K562 (cell line): Measurements from ENCODE around the gene MPZL1. TPM values are rescaled to one million over a fixed set of nuclear protein-coding genes. Genes with fewer than 3 reads are reported as not detected.
A peak's percentile ranks its signal among the peaks of the same experiment; 100 is the strongest.
"Not testable (repeated sequence)": the region's sequence is repeated elsewhere in the genome, so short reads cannot be mapped to it uniquely, and the experiment has no call there.

ENCODE experiments used
- ATAC-seq: fragments of 200-7000 bp; cut with Tn5 transposase; 3 replicates; pipeline ENCODE4 v1.9.1; 2020; ENCODE audit warnings: moderate library complexity
- BruUV-seq: library from RNA; stranded (reverse); fragments of 400-500 nt; replicated peaks from 2 replicates; lab custom pipeline; 2021; lab: Mats Ljungman, UMichigan
- CTCF ChIA-PET: fragments of 300-600 bp; formaldehyde crosslinking; extraction: SDS; loops from one replicate; lab custom pipeline; 2021; ENCODE audit warnings: low intra/inter-chr PET ratio; lab: Yijun Ruan, JAX
- POLR2A ChIA-PET: fragments of 300-600, 350-650 bp; sonication (Branson Sonifier 250); formaldehyde crosslinking; extraction: SDS; loops from one replicate; lab custom pipeline; 2021; ENCODE audit warnings: antibody characterized with exemption, inconsistent platforms; lab: Yijun Ruan, JAX
- DNase-seq, 4 experiments: peaks; one replicate each; pipeline versions ENCODE4 v3.0.0 to v3.0.0-alpha.2; 2011 to 2018; ENCODE audit warnings: low spot score in 3 of 4, mixed read lengths in 3 of 4; ENCODE audit errors: extremely low read depth in 1 of 4
- FAIRE-seq: peaks from 2 replicates; lab custom pipeline; 2011; peaks lifted over from hg19 to GRCh38; lab: Jason Lieb, UNC
- H2AFZ ChIP-seq: 2 replicates; pipeline ENCODE4 v1.6.0; 2011; ENCODE audit warnings: low read depth, low read length, control low read depth, inconsistent platforms
- H3K27ac ChIP-seq: fragments of 200-600 bp; 3 replicates; pipeline ENCODE4 v1.8.0; 2011; ENCODE audit warnings: low read depth, mild to moderate bottlenecking, control low read depth, inconsistent platforms, low read length, moderate library complexity, mixed read lengths; ENCODE audit errors: extremely low read depth
- H3K27me3 ChIP-seq, 2 experiments: fragments of 300-600 bp in 1 of 2; 2 replicates in 1 of 2; 3 replicates in 1 of 2; pipeline versions ENCODE4 v1.6.0 to v1.8.0; 2011; ENCODE audit warnings: inconsistent platforms in 2 of 2, low read length in 2 of 2, mild to moderate bottlenecking in 1 of 2, mixed read lengths in 1 of 2, moderate library complexity in 1 of 2; ENCODE audit not compliant: control insufficient read depth in 2 of 2, insufficient read depth in 2 of 2
- H3K36me3 ChIP-seq: fragments of 300-600 bp; 3 replicates; pipeline ENCODE4 v1.8.0; 2011; ENCODE audit warnings: mild to moderate bottlenecking, low read length, inconsistent platforms; ENCODE audit not compliant: control insufficient read depth, insufficient read depth
- H3K4me1 ChIP-seq, 2 experiments: fragments of 200-600 bp in 1 of 2; replicated peaks in 1 of 2; 2 replicates in 1 of 2; 3 replicates in 1 of 2; pipeline versions ENCODE4 v1.5.1 to v1.8.0; 2011; ENCODE audit warnings: inconsistent platforms in 2 of 2, low read length in 2 of 2, mild to moderate bottlenecking in 1 of 2, mixed read lengths in 1 of 2, moderate library complexity in 1 of 2; ENCODE audit not compliant: control insufficient read depth in 2 of 2, insufficient read depth in 2 of 2
- H3K4me2 ChIP-seq: 2 replicates; pipeline ENCODE4 v1.6.1; 2011; ENCODE audit warnings: low read length, control low read depth, inconsistent platforms, mixed read lengths; ENCODE audit not compliant: insufficient read depth
- H3K4me3 ChIP-seq: fragments of 200-600 bp; sonication (generic), shearing (Covaris generic); 2 replicates; pipeline ENCODE4 v1.5.1; 2016; ENCODE audit warnings: control low read depth, inconsistent platforms
- H3K79me2 ChIP-seq: fragments of 200-600 bp; 3 replicates; pipeline ENCODE4 v1.8.0; 2011; ENCODE audit warnings: low read length, inconsistent platforms; ENCODE audit not compliant: control insufficient read depth, insufficient read depth
- H3K9ac ChIP-seq, 2 experiments: 2 replicates each; pipeline versions ENCODE4 v1.6.0 to v1.6.1; 2011; ENCODE audit warnings: low read depth in 2 of 2, low read length in 2 of 2, control low read depth in 1 of 2, inconsistent platforms in 1 of 2, mild to moderate bottlenecking in 1 of 2, mixed read lengths in 1 of 2; ENCODE audit not compliant: insufficient read depth in 1 of 2
- H3K9me1 ChIP-seq: one replicate; pipeline ENCODE4 v1.6.0; 2011; ENCODE audit warnings: inconsistent platforms, mild to moderate bottlenecking, low read length, moderate library complexity; ENCODE audit not compliant: control insufficient read depth, insufficient read depth
- H3K9me3 ChIP-seq: replicated peaks from 2 replicates; pipeline ENCODE4 v1.5.1; 2011; ENCODE audit warnings: low read depth, low read length, inconsistent platforms; ENCODE audit not compliant: control insufficient read depth, insufficient read depth
- H4K20me1 ChIP-seq: replicated peaks from 2 replicates; pipeline ENCODE4 v1.6.1; 2011; ENCODE audit warnings: low read length, inconsistent platforms, mixed read lengths; ENCODE audit not compliant: control insufficient read depth, insufficient read depth
- ATF3 ChIP-seq, 2 experiments: fragments of 450-650 bp in 1 of 2; sonication (generic) in 1 of 2; formaldehyde crosslinking in 1 of 2; IDR thresholded peaks in 1 of 2; conservative IDR thresholded peaks in 1 of 2; 2 replicates each; pipeline versions ENCODE4 v1.6.1 to v1.8.1; 2016 to 2023; ENCODE audit warnings: mild to moderate bottlenecking in 2 of 2, moderate library complexity in 2 of 2, inconsistent platforms in 1 of 2, missing genetic modification reagents in 1 of 2
- BCOR ChIP-seq: fragments of 450-650 bp; IDR thresholded peaks from 2 replicates; pipeline ENCODE4 v1.6.1; 2016
- DPF2 ChIP-seq: fragments of 450-650 bp; IDR thresholded peaks from 2 replicates; pipeline ENCODE4 v1.6.1; 2016
- JUND ChIP-seq, 2 experiments: IDR thresholded peaks; 2 replicates in 1 of 2; 3 replicates in 1 of 2; pipeline ENCODE4 v1.6.1; 2011; ENCODE audit warnings: borderline replicate concordance in 2 of 2, low read depth in 2 of 2, low read length in 2 of 2, improper control_type of control experiment in 1 of 2, missing biosample characterization in 1 of 2, missing genetic modification characterization in 1 of 2, missing genetic modification reagents in 1 of 2
- SMARCA4 ChIP-seq: fragments of 450-650 bp; IDR thresholded peaks from 2 replicates; pipeline ENCODE4 v1.6.1; 2016
- SMARCA5 ChIP-seq: fragments of 450-650 bp; IDR thresholded peaks from 2 replicates; pipeline ENCODE4 v1.6.1; 2016
- ZNF384 ChIP-seq: IDR thresholded peaks from 2 replicates; pipeline ENCODE4 v1.6.1; 2012; ENCODE audit warnings: low read depth, low read length, improper control_type of control experiment
- WGBS: fragments of 100-300 bp; shearing (Covaris generic); methylation state at CpG from one replicate; pipeline ENCODE4 v1.1.6; 2016; ENCODE audit warnings: low coverage, mixed read lengths; ENCODE audit not compliant: insufficient coverage; ENCODE audit errors: missing lambda C conversion rate; 5-methylcytosine and 5-hydroxymethylcytosine counted together
- in situ Hi-C: fragments of 300-500 bp; cut with MboI; formaldehyde crosslinking; loops from 4 replicates; pipeline ENCODE4 v1.15.0; 2018; ENCODE audit warnings: inconsistent platforms, mixed read lengths
- intact Hi-C: fragments of 100-400 bp; cut with micrococcal nuclease; formaldehyde crosslinking; loops from 2 replicates; pipeline ENCODE4 v1.14.2; 2022
- polyA plus RNA-seq, 8 experiments: library from polyadenylated mRNA; depleted of rRNA in 4 of 8; stranded (reverse) in 5 of 8; unstranded in 3 of 8; fragments of >200 nt; fragmentation: Nextera tagmentation in 2 of 8; fragmentation: Illumina TruSeq in 1 of 8; extraction: Ambion mirVana in 2 of 8; extraction: Trizol in 1 of 8; gene quantifications; 2 replicates each; pipeline versions ENCODE4 v1.2.1 to v1.2.3, GENCODE V29; 2011 to 2014; ENCODE audit warnings: inconsistent platforms in 1 of 8, missing spikeins in 1 of 8
- total RNA-seq, 7 experiments: library from RNA; depleted of rRNA in 6 of 7; stranded (reverse); fragments of >200 nt in 6 of 7; fragmentation: Illumina TruSeq in 2 of 7; extraction: Trizol in 2 of 7; gene quantifications; 2 replicates each; pipeline versions ENCODE4 v1.2.1 to v1.2.3, GENCODE V29; 2011 to 2021; ENCODE audit warnings: low replicate concordance in 1 of 7

MPZL1 gene
- total and polyA plus RNA-seq, 9 of the 15 experiments (the other 6 are each of a cell fraction or from before 2014, with no cell fraction given), result 14.5 to 153 (median 66.5) TPM

GRCh38 chr1:167741103-167741502 is 19.3 kb downstream of the MPZL1 start:
- peaks cover 2 to 20% of the 10 kb centered on the region in 2 experiments; a peak in 3 of 5 replicates for H3K4me1 ChIP-seq
- intact Hi-C loops; FAIRE-seq; H2AFZ ChIP-seq; H3K27me3 ChIP-seq; CTCF ChIA-PET; in situ Hi-C loops; ATAC-seq; H3K27ac ChIP-seq; H3K9ac ChIP-seq; H3K4me2 ChIP-seq; H3K9me3 ChIP-seq; H4K20me1 ChIP-seq; DNase-seq; H3K9me1 ChIP-seq; BruUV-seq; H3K4me3 ChIP-seq; H3K36me3 ChIP-seq; TF ChIP-seq ATF3 (CRISPR knock-in tag; conservative IDR thresholded peaks at IDR 0.05): not testable (repeated sequence)
- H3K79me2 ChIP-seq, result peaks cover 64% of the 10 kb centered on the region
- WGBS, result 81% methylated on average over 7 of the region's 7 CpGs
- POLR2A ChIA-PET, result interaction anchor here (1.2 to 1.7 kb wide), 3 partner anchors 8 to 24 kb away, joined by 3 to 4 read pairs (median 4); no protein-coding TSS in a partner anchor
- TF ChIP-seq DPF2 (peak; percentile 34; the same call in 1 of the 2 replicates), JUND (IDR thresholded peaks at IDR 0.05; ENCODE audit: borderline replicate concordance, low read depth, low read length) (peak; percentile 42; the same call in 1 of the 2 replicates), JUND (tag; IDR thresholded peaks at IDR 0.05; ENCODE audit: borderline replicate concordance, low read depth, low read length) (0 out of 3 replicates have a peak, but pooled peaks have one; percentile 14), SMARCA5 (0 out of 2 replicates have a peak, but pooled peaks have one; percentile 24), BCOR (peak; percentile 44; the same call in 1 of the 2 replicates), SMARCA4 (peak; percentile 28; the same call in 1 of the 2 replicates), ZNF384 (peak; percentile 65), ATF3 (IDR thresholded peaks at IDR 0.05) (peak; percentile 74)

GRCh38 chr1:167742392-167743057 is 20.7 kb downstream of the MPZL1 start:
- H3K4me3 ChIP-seq, H4K20me1 ChIP-seq, H2AFZ ChIP-seq, ATAC-seq, CTCF ChIA-PET, BruUV-seq, in situ Hi-C loops, H3K27me3 ChIP-seq, intact Hi-C loops, H3K36me3 ChIP-seq, H3K9me1 ChIP-seq, H3K9me3 ChIP-seq, H3K4me2 ChIP-seq, H3K27ac ChIP-seq, H3K9ac ChIP-seq, DNase-seq, FAIRE-seq: not testable (repeated sequence)
- peaks cover 65% of the 10 kb centered on the region for H3K79me2 ChIP-seq
- POLR2A ChIA-PET, result interaction anchor here (1.4 to 1.7 kb wide), 3 partner anchors 10 to 26 kb away, joined by 3 to 6 read pairs (median 4); no protein-coding TSS in a partner anchor
- 100% methylated on average over 1 of the region's 1 CpG for WGBS
- peaks cover 9 to 20% of the 10 kb centered on the region in 2 experiments; a peak in 4 of 5 replicates for H3K4me1 ChIP-seq
